Osteoblast (primary cell): ENCODE measurements around the gene GYPC. TPM values are rescaled to one million over a fixed set of nuclear protein-coding genes. Genes with fewer than 3 reads are reported as not detected.
A peak's percentile ranks its signal among the peaks of the same experiment; 100 is the strongest.

ENCODE experiments used
- DNase-seq: peaks from one replicate; pipeline ENCODE4 v3.0.0; 2011; ENCODE audit warnings: low spot score, mixed read lengths; ENCODE audit not compliant: insufficient read length; ENCODE audit errors: missing footprints
- H2AFZ ChIP-seq: 2 replicates; pipeline ENCODE4 v1.6.0; 2011; ENCODE audit warnings: mild to moderate bottlenecking, low read length
- H3K27ac ChIP-seq: 2 replicates; pipeline ENCODE4 v1.5.1; 2011; ENCODE audit warnings: mild to moderate bottlenecking, low read depth, low read length, moderate library complexity
- H3K27me3 ChIP-seq: 2 replicates; pipeline ENCODE4 v1.6.0; 2012; ENCODE audit warnings: mild to moderate bottlenecking, control low read depth, inconsistent platforms, low read length, moderate library complexity; ENCODE audit not compliant: insufficient read depth
- H3K36me3 ChIP-seq: 2 replicates; pipeline ENCODE4 v1.5.1; 2011; ENCODE audit warnings: mild to moderate bottlenecking, low read length, control low read depth, moderate library complexity; ENCODE audit not compliant: insufficient read depth
- H3K4me1 ChIP-seq: 2 replicates; pipeline ENCODE4 v1.5.1; 2011; ENCODE audit warnings: mild to moderate bottlenecking, low read length, control low read depth, moderate library complexity; ENCODE audit not compliant: insufficient read depth
- H3K4me2 ChIP-seq: 2 replicates; pipeline ENCODE4 v1.6.0; 2011; ENCODE audit warnings: mild to moderate bottlenecking, low read length; ENCODE audit not compliant: insufficient read depth
- H3K4me3 ChIP-seq: fragments of 200-600 bp; sonication (generic); 3 replicates; pipeline ENCODE4 v1.5.1; 2012; ENCODE audit warnings: mild to moderate bottlenecking, low read length, inconsistent platforms; ENCODE audit not compliant: insufficient read depth
- H3K79me2 ChIP-seq: 2 replicates; pipeline ENCODE4 v1.6.0; 2012; ENCODE audit warnings: mild to moderate bottlenecking, low read length, control low read depth, inconsistent platforms; ENCODE audit not compliant: insufficient read depth
- H3K9me3 ChIP-seq: 2 replicates; pipeline ENCODE4 v1.5.1; 2011; ENCODE audit warnings: low read depth, low read length, control low read depth
- H4K20me1 ChIP-seq: 2 replicates; pipeline ENCODE4 v1.6.0; 2012; ENCODE audit warnings: mild to moderate bottlenecking, low read length, control low read depth; ENCODE audit not compliant: insufficient read depth
- CTCF ChIP-seq: IDR thresholded peaks from 2 replicates; pipeline ENCODE4 v1.5.1; 2011; ENCODE audit warnings: mild to moderate bottlenecking, low read depth, low read length, moderate library complexity; ENCODE audit errors: extremely low read depth
- total RNA-seq: library from RNA; depleted of rRNA; stranded (reverse); fragments of >200 nt; gene quantifications from 2 replicates; pipeline ENCODE4 v1.2.3, GENCODE V29; 2012

GYPC gene
- 101 TPM in 2 replicates for total RNA-seq

DNA sequence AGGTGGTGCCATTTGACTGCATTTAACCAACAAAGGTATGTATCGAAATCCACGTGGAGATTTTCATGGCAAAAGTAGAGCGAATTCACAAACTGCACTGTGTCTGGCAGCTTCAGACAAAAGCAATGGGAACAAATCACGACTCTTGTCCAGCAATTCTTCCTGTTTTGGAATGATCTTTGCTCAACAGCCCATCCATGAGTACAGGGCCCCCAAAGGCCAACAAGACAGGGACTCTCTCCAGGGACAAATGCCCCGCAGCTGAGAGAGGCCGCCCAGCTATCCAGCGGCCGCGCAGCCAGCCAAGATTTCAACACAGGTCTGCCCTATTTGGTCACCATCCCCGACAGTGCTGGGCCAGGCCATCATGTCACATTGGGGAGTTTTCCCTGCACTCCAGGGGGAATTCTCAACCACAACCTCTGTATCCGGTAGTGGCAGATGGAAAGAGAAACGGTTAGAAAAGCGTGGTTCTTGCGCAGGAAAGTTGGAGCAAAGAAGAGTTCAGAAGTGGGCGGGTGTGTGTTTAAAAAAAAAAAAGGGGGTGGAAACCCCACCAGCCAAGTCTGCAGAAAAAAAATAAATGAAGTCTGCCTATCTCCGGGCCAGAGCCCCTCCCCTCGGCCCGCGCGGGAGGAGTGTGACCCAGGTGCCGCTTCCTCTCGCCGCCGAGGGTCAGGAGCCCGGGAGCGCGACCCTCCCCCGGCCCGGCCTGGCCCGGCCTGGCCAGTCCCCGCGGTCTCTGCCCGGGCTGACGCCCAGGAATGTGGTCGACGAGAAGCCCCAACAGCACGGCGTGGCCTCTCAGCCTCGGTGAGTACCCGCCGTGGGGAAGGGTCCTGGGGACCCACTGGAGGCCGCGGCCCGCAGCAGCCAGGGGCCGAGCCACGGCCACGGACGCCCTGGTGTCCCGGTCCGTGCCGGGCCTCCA, at the start of gene GYPC:
Gene GYPC, plus strand, starts transcription at position 659 of the 931 bp plus-strand sequence. Its CDS starts 106 bp downstream, at position 765.
- H2AFZ ChIP-seq: peak within 1 kb of the TSS; percentile 88
- H3K4me1 ChIP-seq: peaks cover 35% of the 10 kb centered on the region
- TF ChIP-seq CTCF: no peak

GRCh38 chr2:126614524-126615227, 41.3 kb upstream of the GYPC start:
- Histone ChIP-seq H3K27me3 (no peaks in the 10 kb centered on the region), H3K4me1 (no peaks in the 10 kb centered on the region), H3K9me3 (no peaks in the 10 kb centered on the region), H2AFZ (no peak overlapping the region), H3K4me2 (no peak overlapping the region), H3K27ac (no peak overlapping the region), H3K4me3 (no peak overlapping the region), H4K20me1 (no peaks in the 10 kb centered on the region), H3K36me3 (no peaks in the 10 kb centered on the region), H3K79me2 (no peaks in the 10 kb centered on the region)
- no peak for TF ChIP-seq CTCF
- DNase-seq: no peak

More for the DNA sequence above, at the start of gene GYPC:
- peak within 1 kb of the TSS; percentile 82 for H3K4me3 ChIP-seq
- no peaks in the 10 kb centered on the region for H3K9me3 ChIP-seq
- peak; percentile 87 for DNase-seq
- no peaks in the 10 kb centered on the region for H3K36me3 ChIP-seq
- peak within 1 kb of the TSS; percentile 97 for H3K27ac ChIP-seq
- peaks cover 21% of the 10 kb centered on the region for H3K79me2 ChIP-seq
- H3K27me3 ChIP-seq: no peaks in the 10 kb centered on the region
- peak within 1 kb of the TSS; percentile 89 for H3K4me2 ChIP-seq
- H4K20me1 ChIP-seq: no peaks in the 10 kb centered on the region

DNA sequence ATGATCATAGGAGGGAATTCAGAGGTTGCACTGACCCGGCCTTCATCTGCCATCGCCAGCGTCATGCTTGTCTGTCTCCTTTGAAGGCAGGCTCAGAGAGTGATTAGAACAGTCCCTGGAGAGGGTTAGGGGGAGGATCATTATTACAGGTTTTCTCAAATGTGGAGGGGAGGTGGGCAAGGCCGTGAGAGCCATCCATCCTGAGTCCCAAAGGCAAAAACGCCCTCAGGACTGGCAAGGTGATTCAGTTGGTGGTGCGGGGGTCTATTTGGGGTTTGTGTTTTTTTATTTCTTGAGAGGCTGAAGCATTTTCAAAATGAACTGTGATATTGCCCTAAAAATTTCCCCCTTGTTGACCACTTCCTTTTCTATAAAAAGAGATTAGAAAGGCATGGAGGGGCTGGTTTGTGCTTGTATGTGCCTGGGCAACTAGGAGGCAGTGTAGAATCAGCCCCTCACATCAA, 39.3 kb upstream of the GYPC start:
- H3K9me3 ChIP-seq: no peaks in the 10 kb centered on the region
- no peak overlapping the region for H3K4me2 ChIP-seq
- H3K4me3 ChIP-seq: no peak overlapping the region
- no peaks in the 10 kb centered on the region for H3K36me3 ChIP-seq
- H3K79me2 ChIP-seq: no peaks in the 10 kb centered on the region
- H4K20me1 ChIP-seq: no peaks in the 10 kb centered on the region
- no peaks in the 10 kb centered on the region for H3K4me1 ChIP-seq
- H3K27me3 ChIP-seq: no peaks in the 10 kb centered on the region
- DNase-seq: no peak
- no peak overlapping the region for H3K27ac ChIP-seq
- no peak for TF ChIP-seq CTCF
- no peak overlapping the region for H2AFZ ChIP-seq

DNA sequence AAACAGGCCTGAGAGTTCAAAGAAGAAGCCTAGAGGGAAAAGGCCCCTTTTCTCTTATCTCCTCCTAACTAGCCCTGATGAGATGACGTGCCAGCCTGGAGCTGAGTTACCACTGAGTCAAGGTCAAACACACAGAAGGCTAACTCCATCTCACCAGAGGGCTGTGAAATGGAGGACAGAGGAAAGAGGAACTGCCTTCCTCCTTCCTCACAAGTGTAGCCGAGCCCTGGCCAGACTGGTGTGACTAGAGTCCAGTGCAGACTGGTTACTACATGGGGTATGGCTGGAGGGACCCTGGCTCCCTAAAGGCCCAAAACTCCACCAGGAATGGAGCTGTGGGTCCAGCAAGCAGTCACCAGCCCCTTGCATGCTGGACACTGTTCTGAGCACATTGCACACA, 35.7 kb upstream of the GYPC start:
- Histone ChIP-seq H3K36me3 (no peaks in the 10 kb centered on the region), H3K79me2 (no peaks in the 10 kb centered on the region), H4K20me1 (no peaks in the 10 kb centered on the region), H3K4me3 (no peak overlapping the region), H3K4me2 (no peak overlapping the region), H3K4me1 (no peaks in the 10 kb centered on the region), H3K9me3 (no peaks in the 10 kb centered on the region), H3K27ac (no peak overlapping the region), H3K27me3 (no peaks in the 10 kb centered on the region), H2AFZ (no peak overlapping the region)
- DNase-seq: no peak
- TF ChIP-seq CTCF: no peak
